Fibroblast of mammary gland (primary cell): ENCODE data around the gene C6orf118.

Source experiments
- DNase-seq: peaks from one replicate; pipeline ENCODE4 v3.0.0-alpha.2; 2010; ENCODE audit warnings: low read depth
- H3K4me3 ChIP-seq: 2 replicates; pipeline ENCODE4 v1.5.1; 2011; ENCODE audit warnings: low read depth, mild to moderate bottlenecking, low read length, moderate library complexity; ENCODE audit not compliant: control insufficient read depth
- TF ChIP-seq, protein P1 (sequence below): conservative IDR thresholded peaks from 2 replicates; pipeline ENCODE4 v1.5.1; 2011; ENCODE audit warnings: low read depth, low read length, inconsistent platforms; ENCODE audit not compliant: control insufficient read depth, insufficient read depth

The C6orf118 gene

DNA sequence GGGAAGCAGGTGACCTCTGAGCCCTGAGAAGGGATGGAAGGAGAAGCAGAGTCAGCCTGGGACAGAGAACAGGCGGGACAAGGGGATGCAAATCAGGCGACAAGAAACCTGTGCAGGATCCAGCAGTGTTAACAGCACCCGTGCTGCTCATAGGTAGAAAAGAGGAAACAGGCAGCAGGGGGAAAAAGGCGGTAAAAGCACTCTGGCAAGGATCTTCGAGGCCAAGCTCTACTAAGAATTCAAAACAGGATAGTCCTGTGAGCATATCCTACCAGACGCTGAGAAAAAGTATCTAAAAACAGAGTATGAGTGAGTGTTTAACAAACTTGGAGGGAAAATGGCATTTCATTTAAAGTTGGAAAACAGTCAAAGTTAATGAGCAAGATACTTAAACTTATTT is 16.7 kb downstream of the C6orf118 start:
- TF ChIP-seq, protein P1, sequence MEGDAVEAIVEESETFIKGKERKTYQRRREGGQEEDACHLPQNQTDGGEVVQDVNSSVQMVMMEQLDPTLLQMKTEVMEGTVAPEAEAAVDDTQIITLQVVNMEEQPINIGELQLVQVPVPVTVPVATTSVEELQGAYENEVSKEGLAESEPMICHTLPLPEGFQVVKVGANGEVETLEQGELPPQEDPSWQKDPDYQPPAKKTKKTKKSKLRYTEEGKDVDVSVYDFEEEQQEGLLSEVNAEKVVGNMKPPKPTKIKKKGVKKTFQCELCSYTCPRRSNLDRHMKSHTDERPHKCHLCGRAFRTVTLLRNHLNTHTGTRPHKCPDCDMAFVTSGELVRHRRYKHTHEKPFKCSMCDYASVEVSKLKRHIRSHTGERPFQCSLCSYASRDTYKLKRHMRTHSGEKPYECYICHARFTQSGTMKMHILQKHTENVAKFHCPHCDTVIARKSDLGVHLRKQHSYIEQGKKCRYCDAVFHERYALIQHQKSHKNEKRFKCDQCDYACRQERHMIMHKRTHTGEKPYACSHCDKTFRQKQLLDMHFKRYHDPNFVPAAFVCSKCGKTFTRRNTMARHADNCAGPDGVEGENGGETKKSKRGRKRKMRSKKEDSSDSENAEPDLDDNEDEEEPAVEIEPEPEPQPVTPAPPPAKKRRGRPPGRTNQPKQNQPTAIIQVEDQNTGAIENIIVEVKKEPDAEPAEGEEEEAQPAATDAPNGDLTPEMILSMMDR: no peak
- no peak for DNase-seq
- no peak overlapping the region for H3K4me3 ChIP-seq

DNA sequence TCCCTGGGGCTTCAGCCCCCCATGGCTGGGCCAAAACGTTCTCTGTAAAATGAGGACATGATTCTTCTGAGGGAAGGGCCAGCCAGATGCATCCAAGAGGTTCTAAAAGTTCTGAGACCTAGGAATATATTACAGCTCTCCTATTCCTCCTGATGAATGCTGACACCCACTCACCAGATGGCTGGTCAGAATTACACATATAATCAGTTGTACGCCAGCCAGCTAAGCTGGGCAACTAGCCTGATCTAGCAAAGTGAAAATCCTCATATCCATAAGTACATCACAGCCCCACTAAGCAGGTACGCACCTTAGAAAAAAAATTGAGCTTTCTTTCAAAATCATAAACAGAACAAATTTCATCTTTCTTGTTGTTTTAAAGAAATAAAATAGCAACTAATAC is 34.8 kb downstream of the C6orf118 start:
- TF ChIP-seq, protein P1: no peak
- no peak overlapping the region for H3K4me3 ChIP-seq
- DNase-seq: no peak

DNA sequence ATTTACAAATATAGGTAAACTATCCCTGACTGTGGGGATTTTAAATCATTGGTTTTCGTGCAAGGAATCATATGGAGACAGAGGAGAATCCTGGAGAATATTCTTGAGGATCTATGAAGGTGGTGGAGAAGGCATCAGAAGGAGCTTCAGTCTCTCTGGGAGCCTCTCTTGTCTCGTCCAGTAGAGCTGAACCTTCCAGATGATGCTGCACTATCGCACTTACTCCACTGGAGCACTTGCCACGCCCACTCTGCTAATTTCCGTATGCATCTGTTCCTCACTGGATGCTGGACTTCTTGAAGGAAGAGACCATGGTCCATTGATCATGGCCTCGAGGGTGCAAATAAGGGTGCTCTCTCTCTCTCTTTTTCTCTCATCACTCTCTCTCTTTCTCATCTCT is 36.8 kb downstream of the C6orf118 start:
- H3K4me3 ChIP-seq: no peak overlapping the region
- TF ChIP-seq, protein P1: no peak
- DNase-seq: no peak

DNA sequence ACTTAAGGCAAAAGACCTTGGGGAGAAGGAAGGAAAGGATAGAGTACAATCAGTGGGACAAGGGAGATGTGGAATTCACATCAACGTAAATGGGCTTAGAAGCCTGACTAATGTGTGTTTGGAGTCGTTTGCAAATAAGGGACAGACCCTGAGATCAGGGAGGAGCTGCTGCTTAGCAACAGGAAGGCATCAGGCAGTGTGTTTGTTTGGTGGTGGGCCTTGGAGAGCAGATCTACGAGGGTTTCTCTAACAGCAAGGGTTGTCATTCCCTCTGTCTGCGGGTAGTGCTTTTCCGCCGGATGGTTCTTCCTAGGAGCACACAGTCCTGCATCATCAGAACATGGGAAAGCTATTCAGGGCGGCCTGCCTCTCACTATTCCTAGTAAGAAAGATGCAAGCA is 40.4 kb downstream of the C6orf118 start:
- H3K4me3 ChIP-seq: no peak overlapping the region
- TF ChIP-seq, protein P1: no peak
- DNase-seq: no peak

DNA sequence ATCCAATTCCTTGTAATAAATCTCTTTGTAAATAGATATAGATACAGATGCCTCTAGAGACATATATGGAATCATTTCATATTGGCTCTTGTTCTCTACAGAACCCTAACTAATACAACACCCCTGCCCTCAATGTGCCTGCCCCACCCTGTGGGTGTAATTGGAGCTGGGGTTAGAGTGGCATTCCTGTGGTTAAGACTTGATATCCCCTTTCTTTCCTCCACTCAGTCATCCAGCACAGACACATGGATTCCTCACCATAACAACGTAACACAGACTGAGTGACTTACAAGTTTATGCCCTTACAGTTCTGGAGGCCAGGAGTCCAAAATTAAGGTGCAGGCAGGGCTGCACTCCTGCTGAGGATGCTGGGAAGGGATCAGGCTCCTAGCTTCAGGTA is 42.8 kb downstream of the C6orf118 start:
- TF ChIP-seq, protein P1: no peak
- DNase-seq: no peak
- H3K4me3 ChIP-seq: no peak overlapping the region

DNA sequence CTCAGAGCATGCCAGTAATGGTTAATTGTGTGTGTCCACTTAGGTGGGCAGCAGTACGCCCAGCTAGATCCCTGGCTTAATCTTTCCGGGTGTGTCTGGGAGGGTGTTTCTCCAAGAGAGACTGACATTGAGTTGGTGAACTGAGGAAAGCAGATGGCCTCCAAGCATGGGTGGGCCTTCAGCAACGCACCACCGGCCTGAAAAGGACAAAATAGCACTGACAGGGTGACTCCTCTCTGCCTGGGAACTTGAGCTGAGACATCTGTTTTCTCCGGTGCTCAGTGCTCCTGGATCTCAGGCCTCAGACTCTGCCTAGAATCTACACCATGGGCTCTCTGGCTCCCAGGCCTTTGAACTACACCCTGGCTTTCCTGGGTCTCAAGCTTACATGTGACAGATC is 43.2 kb downstream of the C6orf118 start:
- no peak overlapping the region for H3K4me3 ChIP-seq
- DNase-seq: no peak
- TF ChIP-seq, protein P1: no peak

DNA sequence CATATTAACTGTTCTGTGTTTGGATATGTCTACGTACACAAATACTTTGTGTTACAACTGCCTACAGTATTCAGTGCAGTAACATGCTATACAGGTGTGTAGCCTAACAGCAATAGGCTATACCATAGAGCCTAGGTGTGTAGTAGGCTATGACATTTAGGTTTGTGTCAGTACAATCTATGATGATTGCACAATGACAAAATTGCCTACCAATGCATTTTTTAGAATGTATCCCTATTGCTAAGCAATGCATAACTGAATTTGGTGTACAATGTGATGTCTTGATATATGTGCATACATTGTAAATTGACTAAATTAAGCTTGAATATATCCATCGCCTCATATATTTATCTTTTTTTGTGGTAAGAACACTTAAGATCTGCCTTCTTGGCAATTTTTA is 48.9 kb downstream of the C6orf118 start:
- no peak overlapping the region for H3K4me3 ChIP-seq
- DNase-seq: no peak
- TF ChIP-seq, protein P1: no peak
